HT-29 (cell line): ENCODE data around the gene STAT1. TPM values are rescaled to one million over a fixed set of nuclear protein-coding genes. Genes with fewer than 3 reads are reported as not detected.
A peak's percentile ranks its signal among the peaks of the same experiment; 100 is the strongest.

ENCODE experiments used
- DNase-seq: peaks from one replicate; pipeline ENCODE4 v3.0.0-alpha.2; 2015; ENCODE audit warnings: low spot score
- total RNA-seq: library from RNA; depleted of rRNA; stranded (reverse); fragments of >200 nt; shearing (Covaris generic); gene quantifications from 2 replicates; pipeline ENCODE4 v1.2.3, GENCODE V29; 2014

The STAT1 gene
- total RNA-seq, 1 experiment from 2014 or later: 52.8 TPM

DNA sequence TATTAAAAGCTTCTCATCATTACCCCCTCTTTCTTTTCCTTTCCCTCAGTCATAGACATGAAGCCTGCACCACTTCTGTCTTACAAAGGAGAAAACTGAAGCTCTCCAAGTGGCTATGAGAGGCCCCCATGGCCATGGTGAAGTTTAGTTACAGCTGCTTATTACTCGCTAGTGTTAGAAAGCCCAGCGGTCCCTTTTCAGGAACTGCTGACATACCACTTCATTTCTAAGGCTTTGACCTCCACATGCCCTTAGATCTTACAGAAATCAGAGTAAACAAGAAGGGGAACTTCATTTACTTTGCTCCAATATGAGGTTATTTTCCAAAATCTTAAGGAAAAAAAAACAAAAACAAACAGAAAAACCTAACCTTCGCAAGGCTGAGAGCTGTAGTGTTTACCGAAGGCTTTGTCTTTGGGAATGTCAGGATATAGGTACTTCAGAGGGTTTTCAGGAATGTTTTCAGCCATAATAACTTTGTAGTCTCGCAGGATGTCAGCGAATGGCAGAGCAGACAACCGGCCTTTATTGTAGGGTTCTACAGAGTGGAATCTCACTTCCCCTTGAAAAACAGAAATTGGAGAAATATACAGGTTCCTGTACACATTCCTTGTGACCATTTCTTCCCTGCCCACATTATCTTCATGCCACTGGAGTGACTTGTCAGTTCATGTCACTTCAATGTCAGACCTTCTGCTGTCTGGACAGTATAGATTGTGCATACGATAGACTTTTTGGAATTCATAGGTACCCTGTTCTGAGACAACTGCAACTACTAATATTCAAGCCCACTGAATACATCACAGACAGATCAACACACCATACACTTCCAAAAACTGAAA, 18.8 kb upstream of the STAT1 start:
- no peak for DNase-seq

DNA sequence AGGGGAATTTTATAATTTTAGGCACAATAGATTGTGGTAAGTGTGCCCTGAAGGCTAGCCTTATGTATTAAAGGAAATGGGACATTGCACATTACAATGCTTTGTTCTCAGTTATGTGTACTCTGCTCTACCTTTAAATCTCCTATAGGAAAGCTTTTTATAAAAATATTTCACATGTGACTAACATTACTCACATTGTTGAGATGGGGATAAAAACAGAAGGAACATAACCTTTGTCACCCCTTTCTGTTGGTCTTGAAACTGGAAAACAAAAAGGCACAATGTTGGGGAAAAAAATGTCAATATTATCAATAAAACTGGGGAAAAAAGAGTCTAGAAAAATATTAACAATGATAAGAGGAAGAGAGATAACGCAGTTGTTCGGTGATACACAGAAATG, 17.3 kb upstream of the STAT1 start:
- no peak for DNase-seq

- peak; percentile 50 for DNase-seq
These were observed 16.7 kb upstream of the STAT1 start for GRCh38 chr2:191030521-191031154.

DNA sequence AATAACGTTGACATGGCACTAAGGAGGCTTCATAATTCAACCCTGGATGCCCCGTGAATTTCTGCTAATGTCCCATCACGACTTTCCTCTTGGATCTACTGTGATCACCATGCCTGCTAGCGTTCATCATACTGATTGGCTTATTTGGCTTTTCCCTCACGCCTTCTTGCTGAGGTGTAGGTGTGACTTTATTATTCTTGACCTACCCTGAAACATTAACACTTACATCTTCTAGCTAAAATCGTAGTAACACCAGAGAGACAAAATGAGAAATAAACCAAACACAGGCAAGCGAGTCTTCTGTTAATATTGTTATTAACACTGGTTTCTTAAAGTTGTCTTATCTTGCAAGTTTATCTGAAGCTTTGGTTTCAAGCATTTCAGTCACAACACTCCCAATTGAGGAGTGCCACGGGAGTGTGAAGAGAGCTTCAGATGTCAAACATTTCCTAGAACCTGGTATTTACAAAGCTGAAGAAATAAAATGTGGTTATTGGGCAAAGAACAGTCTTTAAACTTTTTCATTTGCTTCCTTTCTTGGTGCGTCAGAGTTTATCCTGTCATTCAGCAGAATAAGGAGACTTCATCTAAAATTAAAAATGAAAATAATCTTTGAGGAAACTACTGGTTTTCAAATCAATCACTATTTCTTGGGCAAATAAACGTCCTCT, 15.4 kb upstream of the STAT1 start:
- DNase-seq: no peak

GRCh38 chr2:191026377-191026776, 12.4 kb upstream of the STAT1 start:
- no peak for DNase-seq

DNA sequence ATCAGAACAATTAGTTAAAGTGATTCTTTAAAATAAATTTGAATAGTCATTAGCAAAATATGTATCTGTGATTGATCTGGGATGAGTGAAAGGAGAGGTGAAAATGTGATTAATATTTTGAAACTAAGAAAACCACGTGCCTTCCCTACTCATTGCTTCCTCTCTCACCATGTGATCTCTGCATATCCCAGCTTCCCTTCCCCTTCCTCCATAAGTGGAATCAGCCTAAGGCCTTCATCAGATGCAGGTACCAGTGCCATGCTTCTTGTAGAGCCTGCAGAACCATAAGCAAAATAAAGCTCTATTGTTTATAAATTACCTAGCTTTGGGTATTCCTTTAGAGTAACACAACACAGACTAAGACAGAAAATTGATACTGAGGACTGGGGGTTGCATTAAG, 11.2 kb upstream of the STAT1 start:
- DNase-seq: no peak

- no peak for DNase-seq
These were observed 9.3 kb upstream of the STAT1 start for GRCh38 chr2:191023235-191023679.

DNA sequence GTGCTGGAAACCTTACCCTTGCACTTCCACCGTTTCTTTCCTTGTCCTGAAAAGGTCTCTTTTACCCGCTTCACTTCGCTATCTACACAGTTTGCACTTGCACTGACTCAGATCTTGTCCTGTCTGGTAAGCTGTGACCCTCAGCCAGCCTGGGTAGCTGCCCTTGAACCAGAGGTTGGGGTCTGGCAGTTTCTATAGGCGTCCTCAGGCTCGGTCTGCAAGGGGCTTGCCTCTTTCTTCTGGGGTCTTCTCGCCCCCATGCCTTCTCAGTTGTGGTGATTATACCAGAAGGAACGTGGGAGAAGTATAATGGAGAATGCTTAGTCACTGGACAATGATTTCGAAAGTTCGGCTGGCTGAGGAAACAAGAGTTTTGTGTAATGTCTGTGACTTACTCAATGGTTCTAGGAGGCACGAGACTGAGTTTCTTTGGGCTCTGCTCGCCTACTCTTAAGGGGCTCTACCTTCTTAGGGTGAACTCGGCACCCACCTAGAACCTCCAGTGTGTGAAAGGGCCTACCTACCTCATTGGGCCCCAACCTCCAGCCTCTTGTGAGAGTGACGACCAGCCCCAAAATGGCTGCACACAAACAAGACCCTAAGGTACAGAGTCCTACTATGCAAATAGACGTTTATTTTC, 6.9 kb upstream of the STAT1 start:
- DNase-seq: peak; percentile 42

DNA sequence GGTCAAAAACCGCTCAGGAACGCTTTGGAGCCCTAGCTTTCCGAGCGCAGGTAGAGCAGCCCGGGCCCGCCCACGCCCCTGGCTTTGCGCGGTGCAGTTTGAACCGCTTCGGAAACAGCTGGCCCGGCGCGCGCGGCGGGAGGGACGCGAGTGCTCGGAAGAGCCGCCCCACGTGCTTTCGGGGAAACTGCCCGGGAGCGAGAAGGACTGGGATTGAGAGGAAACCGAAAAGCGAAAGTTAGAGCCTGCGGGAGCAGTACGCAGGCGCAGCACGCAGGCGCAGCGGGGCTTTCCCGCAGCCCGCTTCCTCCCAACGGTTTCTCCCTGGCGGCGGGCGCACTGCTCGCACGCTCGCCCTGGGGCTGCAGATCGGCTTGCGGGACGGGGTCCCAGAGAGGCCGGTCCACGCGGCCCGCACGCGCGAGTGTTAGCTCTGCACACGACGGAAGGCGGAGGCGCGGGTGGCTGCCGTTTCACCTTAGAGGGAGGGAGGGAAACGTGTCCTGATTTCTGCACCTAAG, 6.3 kb upstream of the STAT1 start:
- peak; percentile 96 for DNase-seq

DNA sequence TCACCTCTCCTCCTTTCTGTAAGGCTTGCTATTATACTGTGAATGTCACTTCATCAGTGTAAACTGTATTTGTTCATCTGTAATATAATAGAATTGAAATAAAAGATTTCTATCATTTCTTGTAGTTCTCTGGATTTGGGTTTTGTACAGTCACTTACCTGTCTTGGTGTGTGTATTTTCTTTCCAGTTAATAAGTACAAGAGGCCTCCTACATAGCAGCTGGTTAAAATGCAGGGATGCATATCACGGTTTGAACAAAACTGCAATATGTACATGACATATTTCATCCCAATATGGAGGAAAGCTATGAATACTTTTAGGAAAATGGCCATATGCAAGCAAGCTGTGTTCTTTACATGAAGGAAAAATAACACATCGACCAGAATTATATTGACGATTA, 5.4 kb upstream of the STAT1 start:
- no peak for DNase-seq

- DNase-seq: no peak
These were observed 4.7 kb upstream of the STAT1 start for GRCh38 chr2:191018643-191019119.

GRCh38 chr2:191018048-191018447, 4.1 kb upstream of the STAT1 start:
- DNase-seq: no peak

DNA sequence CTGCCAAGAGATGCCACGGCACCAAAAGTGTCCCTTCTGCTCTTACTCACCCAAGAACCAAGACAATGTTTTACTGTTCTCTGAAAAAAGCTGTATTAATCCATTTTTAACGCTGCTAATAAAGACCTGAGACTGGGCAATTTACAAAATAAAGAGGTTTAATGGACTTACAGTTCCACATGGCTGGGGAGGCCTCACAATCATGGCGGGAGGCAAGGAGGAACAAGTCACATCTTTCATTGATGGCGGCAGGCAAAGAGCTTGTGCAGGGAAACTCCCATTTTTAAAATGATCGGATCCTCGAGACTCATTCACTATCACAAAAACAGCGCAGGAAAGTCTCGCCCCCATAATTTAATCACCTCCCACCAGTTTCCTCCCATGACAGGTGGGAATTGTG, 1.9 kb upstream of the STAT1 start:
- no peak for DNase-seq

GRCh38 chr2:191015239-191015638, 1.3 kb upstream of the STAT1 start:
- no peak for DNase-seq

DNA sequence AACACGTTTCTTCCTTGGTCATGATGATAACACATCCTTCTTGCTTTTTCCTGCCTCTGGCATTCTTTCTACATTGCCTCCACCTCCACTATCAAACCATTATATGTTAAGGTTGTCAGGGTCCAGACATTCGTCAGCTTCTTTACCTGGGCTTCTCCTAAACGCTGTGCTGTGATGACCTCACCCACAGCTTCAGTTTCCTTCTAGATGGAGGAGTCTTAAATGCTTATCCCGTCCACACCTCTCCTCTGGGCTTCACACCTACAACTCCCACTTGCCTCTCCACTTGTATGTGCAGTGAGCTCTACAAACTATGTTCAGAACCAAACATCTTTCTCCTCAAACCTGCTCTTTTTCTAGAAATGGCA, 666 bp upstream of the STAT1 start:
- no peak for DNase-seq

GRCh38 chr2:191013682-191013931, 364 bp downstream of the STAT1 start:
- peak; percentile 74 for DNase-seq

DNA sequence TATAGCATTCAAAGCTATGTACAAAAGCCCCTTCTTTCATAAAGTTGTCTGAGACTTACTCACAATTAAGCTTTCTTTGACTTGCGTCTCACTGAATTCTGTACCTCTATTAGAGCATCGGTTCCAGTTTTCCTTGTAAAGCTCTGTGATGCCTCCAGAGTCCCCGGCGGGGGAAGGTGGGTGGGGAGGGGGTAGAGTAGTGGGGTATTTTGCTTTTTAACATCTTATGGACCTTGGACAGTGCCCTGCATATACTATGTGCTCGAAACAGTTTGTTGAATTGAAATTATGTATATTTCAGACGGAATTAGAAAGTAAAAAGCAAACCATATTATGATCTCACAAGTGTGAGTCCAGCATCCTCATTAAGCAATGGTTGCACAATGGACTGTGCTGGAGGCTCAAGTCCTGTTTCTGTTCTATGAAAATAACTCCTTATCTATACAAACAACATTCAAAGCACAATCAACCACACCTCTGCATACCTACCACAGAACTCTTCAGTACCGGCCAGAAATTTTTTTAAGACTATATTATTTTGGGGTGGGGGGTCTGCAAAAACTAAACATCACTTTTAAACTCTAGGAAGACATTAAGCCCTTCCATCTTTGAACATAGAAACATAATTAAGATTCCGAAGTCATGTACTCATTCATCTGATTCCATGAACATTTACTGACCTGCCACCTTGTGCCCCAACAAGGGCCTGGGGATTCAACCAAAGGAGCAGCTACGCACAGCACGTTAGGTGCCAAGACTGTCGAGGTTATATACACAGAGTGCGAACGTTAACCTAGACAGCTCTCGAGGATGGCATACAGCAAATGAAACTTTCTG, 908 bp downstream of the STAT1 start:
- DNase-seq: no peak

DNA sequence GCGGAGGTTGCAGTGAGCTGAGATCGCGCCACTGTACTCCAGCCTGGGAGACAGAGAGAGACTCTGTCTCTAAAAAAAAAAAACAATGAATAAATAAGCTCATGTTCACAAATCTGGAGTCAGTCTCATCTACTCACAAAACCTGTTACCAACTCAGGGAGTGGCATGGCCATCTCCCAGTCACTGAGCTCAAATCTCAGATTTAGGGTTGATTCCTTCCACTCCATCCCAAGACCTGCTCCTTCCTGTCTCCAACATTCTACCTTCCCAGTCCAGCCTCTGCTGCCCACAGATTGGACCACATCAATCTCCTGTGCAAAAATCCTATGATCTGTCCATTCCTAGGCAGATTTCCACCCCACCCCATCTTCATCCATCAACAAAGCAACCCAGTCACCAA, 1.6 kb downstream of the STAT1 start:
- no peak for DNase-seq

DNA sequence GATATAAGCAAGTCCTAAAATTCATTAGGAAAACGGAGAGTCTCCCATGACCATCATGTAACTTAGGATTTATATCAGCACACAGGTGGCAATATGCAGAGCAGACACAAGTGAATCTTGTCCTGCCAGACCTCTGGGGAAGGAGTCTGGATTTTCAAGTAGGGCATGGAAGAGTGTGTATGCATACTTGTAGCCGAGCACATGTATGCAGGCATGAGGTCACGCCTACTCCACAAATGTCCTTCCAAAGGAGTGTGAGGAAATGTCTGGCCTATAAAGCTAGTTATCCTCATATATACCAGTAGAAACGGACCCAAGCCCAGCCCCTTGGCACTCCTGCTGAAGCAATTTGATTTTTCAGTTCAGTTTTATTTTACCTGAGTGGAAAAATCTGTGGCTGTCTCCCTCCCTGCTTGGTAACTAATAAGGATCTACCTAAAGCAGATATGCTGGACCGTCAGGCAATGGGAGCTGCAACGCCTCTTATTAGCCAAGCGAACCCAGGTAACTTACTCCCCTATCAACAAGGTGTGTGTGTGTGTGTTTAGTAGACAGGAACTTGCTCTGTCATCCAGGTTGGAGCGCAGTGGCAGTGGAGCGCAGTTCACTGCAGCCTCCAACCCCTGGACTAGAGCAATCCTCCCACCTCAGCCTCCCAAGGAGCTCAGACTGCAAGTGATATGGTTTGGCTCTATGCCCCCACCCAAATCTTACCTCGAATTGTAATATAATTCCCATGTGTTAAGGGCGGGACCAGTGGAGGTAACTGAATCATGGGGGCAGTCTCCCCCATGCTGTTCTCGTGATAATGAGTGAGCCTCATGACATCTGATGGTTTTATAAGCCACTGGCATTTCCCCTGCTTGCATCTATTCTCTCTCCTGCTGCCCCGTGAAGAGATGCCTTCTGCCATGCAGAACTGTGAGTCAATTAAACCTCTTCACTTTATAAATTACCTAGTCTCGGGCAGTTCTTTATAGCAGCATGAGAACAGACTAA, 2.8 kb downstream of the STAT1 start:
- DNase-seq: no peak
